Caco-2 (cell line): ENCODE measurements around the gene TARDBP. TPM values are rescaled to one million over a fixed set of nuclear protein-coding genes. Genes with fewer than 3 reads are reported as not detected.

Experiments used
- BruUV-seq: library from RNA; stranded (reverse); fragments of 400-500 nt; replicated peaks from 2 replicates; lab custom pipeline; 2021; lab: Mats Ljungman, UMichigan
- CTCF ChIA-PET: fragments of 300-600 bp; sonication (Branson Sonifier 250); formaldehyde crosslinking; loops from one replicate; lab custom pipeline; 2022; ENCODE audit warnings: antibody characterized with exemption; lab: Charles Lee
- POLR2A ChIA-PET: fragments of 300-600 bp; sonication (Branson Sonifier 250); formaldehyde crosslinking; loops from one replicate; lab custom pipeline; 2022; ENCODE audit warnings: antibody characterized with exemption; lab: Charles Lee
- DNase-seq, 2 experiments: peaks; one replicate each; pipeline versions ENCODE4 v3.0.0 to v3.0.0-alpha.2; 2020 to 2022
- H3K27me3 ChIP-seq: replicated peaks from 2 replicates; pipeline ENCODE4 v1.6.0; 2011; ENCODE audit warnings: low read length; ENCODE audit not compliant: control insufficient read depth, insufficient read depth
- H3K36me3 ChIP-seq: 2 replicates; pipeline ENCODE4 v1.5.1; 2011; ENCODE audit warnings: low read length; ENCODE audit not compliant: control insufficient read depth, insufficient read depth
- H3K4me1 ChIP-seq: fragments of 250-450 bp; sonication (Bioruptor Pico); 2 replicates; pipeline ENCODE4 v1.5.1; 2020; ENCODE audit warnings: mild to moderate bottlenecking
- H3K4me3 ChIP-seq: 2 replicates; pipeline ENCODE4 v1.5.1; 2011; ENCODE audit warnings: low read depth, mild to moderate bottlenecking, control low read depth, low read length
- H3K9me3 ChIP-seq: fragments of 250-450 bp; sonication (Bioruptor Pico); 2 replicates; pipeline ENCODE4 v1.5.1; 2020; ENCODE audit warnings: mild to moderate bottlenecking, moderate library complexity
- H3K27ac Mint-ChIP-seq: one replicate; pipeline ENCODE4 v1.8.0; 2022; ENCODE audit warnings: mixed read lengths; ENCODE audit not compliant: unreplicated experiment
- H3K27me3 Mint-ChIP-seq: one replicate; pipeline ENCODE4 v1.8.0; 2022; ENCODE audit warnings: mixed read lengths; ENCODE audit not compliant: insufficient read depth, unreplicated experiment
- H3K36me3 Mint-ChIP-seq: one replicate; pipeline ENCODE4 v1.8.0; 2022; ENCODE audit warnings: mild to moderate bottlenecking, mixed read lengths; ENCODE audit not compliant: insufficient read depth, unreplicated experiment
- H3K4me1 Mint-ChIP-seq: one replicate; pipeline ENCODE4 v1.8.0; 2022; ENCODE audit warnings: low read depth, mixed read lengths; ENCODE audit not compliant: unreplicated experiment
- H3K4me3 Mint-ChIP-seq: one replicate; pipeline ENCODE4 v1.8.0; 2022; ENCODE audit warnings: mild to moderate bottlenecking, moderate library complexity, mixed read lengths; ENCODE audit not compliant: unreplicated experiment
- H3K9me3 Mint-ChIP-seq: one replicate; pipeline ENCODE4 v1.8.0; 2022; ENCODE audit warnings: mixed read lengths; ENCODE audit not compliant: unreplicated experiment
- CTCF ChIP-seq, 2 experiments: fragments of 200-600 bp in 1 of 2; IDR thresholded peaks; 1 replicate in 1 of 2; 2 replicates in 1 of 2; pipeline versions ENCODE4 v1.5.1 to v1.8.0; 2011 to 2022; ENCODE audit warnings: antibody characterized with exemption in 1 of 2, control low read depth in 1 of 2, inconsistent platforms in 1 of 2, low read depth in 1 of 2, low read length in 1 of 2, mild to moderate bottlenecking in 1 of 2, moderate library complexity in 1 of 2; ENCODE audit not compliant: insufficient read depth in 1 of 2, severe bottlenecking in 1 of 2, unreplicated experiment in 1 of 2
- intact Hi-C: fragments of 100-400 bp; cut with micrococcal nuclease; formaldehyde crosslinking; loops from one replicate; pipeline ENCODE4 v1.10.0; 2022; ENCODE audit not compliant: unreplicated experiment
- total RNA-seq: library from RNA; stranded (reverse); gene quantifications from 2 replicates; pipeline ENCODE4 v1.2.3, GENCODE V29; 2022

The TARDBP gene
- total RNA-seq, 1 experiment from 2014 or later = 181 TPM

- peaks cover 36% of the 10 kb centered on the region for H3K36me3 Mint-ChIP-seq
- no peaks in the 10 kb centered on the region for H3K4me1 Mint-ChIP-seq
- no peak overlapping the region for H3K4me3 Mint-ChIP-seq
- no peak overlapping the region for H3K27ac Mint-ChIP-seq
- no peaks in the 10 kb centered on the region for H3K9me3 Mint-ChIP-seq
- CTCF ChIA-PET = interaction anchor here (0.5 kb wide), 1 partner anchor 611 kb away, joined by 10 read pairs; the partner anchor contains the start of gene FBXO6
- intact Hi-C loops = no loop called here
- Histone ChIP-seq H3K9me3 (no peaks in the 10 kb centered on the region), H3K4me3 (no peak overlapping the region), H3K4me1 (no peaks in the 10 kb centered on the region), H3K27me3 (no peaks in the 10 kb centered on the region), H3K36me3 (no peaks in the 10 kb centered on the region; the same call in 1 of the 2 replicates)
- no peak for DNase-seq
- no peak for TF ChIP-seq CTCF (IDR thresholded peaks at IDR 0.05; ENCODE audit: insufficient read depth in 1 of 2, low read depth in 1 of 2, low read length in 1 of 2, severe bottlenecking in 1 of 2, unreplicated experiment in 1 of 2)
- H3K27me3 Mint-ChIP-seq = no peaks in the 10 kb centered on the region
- POLR2A ChIA-PET = no interaction called here
- no TSS peak for BruUV-seq
Measured at GRCh38 chr1:11052839-11053757, 40.6 kb downstream of the TARDBP start.

- TF ChIP-seq CTCF (IDR thresholded peaks at IDR 0.05; ENCODE audit: insufficient read depth in 1 of 2, low read depth in 1 of 2, low read length in 1 of 2, severe bottlenecking in 1 of 2, unreplicated experiment in 1 of 2) = no peak
- H3K36me3 ChIP-seq = no peaks in the 10 kb centered on the region; the same call in 1 of the 2 replicates
- Mint-ChIP-seq H3K9me3 (no peaks in the 10 kb centered on the region), H3K27me3 (no peaks in the 10 kb centered on the region), H3K4me1 (no peaks in the 10 kb centered on the region), H3K27ac (no peak overlapping the region), H3K4me3 (no peak overlapping the region), H3K36me3 (peaks cover 41% of the 10 kb centered on the region)
- peak in 1 of 2 experiments; percentile 51 for DNase-seq
- no peak overlapping the region for H3K4me3 ChIP-seq
- ChIA-PET CTCF (no interaction called here), POLR2A (no interaction called here)
- H3K4me1 ChIP-seq = no peaks in the 10 kb centered on the region
- H3K27me3 ChIP-seq = no peaks in the 10 kb centered on the region
- H3K9me3 ChIP-seq = no peaks in the 10 kb centered on the region
- intact Hi-C loops = no loop called here
- BruUV-seq = no TSS peak
Measured at GRCh38 chr1:11053758-11054137, 41.3 kb downstream of the TARDBP start.

GRCh38 chr1:11054181-11054580 lies 41.7 kb downstream of the TARDBP start:
- ChIA-PET POLR2A (no interaction called here), CTCF (interaction anchor here (0.7 to 1.0 kb wide), 2 partner anchors 17 to 209 kb away, joined by 3 to 4 read pairs; no protein-coding TSS in a partner anchor)
- H3K36me3 Mint-ChIP-seq = peaks cover 45% of the 10 kb centered on the region

More at GRCh38 chr1:11054181-11054580, 41.7 kb downstream of the TARDBP start:
- Histone ChIP-seq H3K4me1 (no peaks in the 10 kb centered on the region), H3K27me3 (no peaks in the 10 kb centered on the region), H3K4me3 (no peak overlapping the region), H3K36me3 (no peaks in the 10 kb centered on the region; the same call in 1 of the 2 replicates), H3K9me3 (no peaks in the 10 kb centered on the region)
- H3K4me1 Mint-ChIP-seq = no peaks in the 10 kb centered on the region
- H3K27me3 Mint-ChIP-seq = no peaks in the 10 kb centered on the region
- no peak for DNase-seq
- intact Hi-C loops = no loop called here
- TF ChIP-seq CTCF (IDR thresholded peaks at IDR 0.05; ENCODE audit: insufficient read depth in 1 of 2, low read depth in 1 of 2, low read length in 1 of 2, severe bottlenecking in 1 of 2, unreplicated experiment in 1 of 2) = no peak
- H3K9me3 Mint-ChIP-seq = no peaks in the 10 kb centered on the region
- BruUV-seq = no TSS peak
- no peak overlapping the region for H3K27ac Mint-ChIP-seq
- no peak overlapping the region for H3K4me3 Mint-ChIP-seq
